ENCODE results near the gene LAYN.

Gene LAYN

GRCh38 chr11:111565114-111565720 is 24.7 kb downstream of the LAYN start:
- Histone ChIP-seq H3K4me2 (ENCODE audit: low read length) (no peak overlapping the region), H3K27ac (ENCODE audit: low read depth, low read length) (no peak overlapping the region), H3K79me1 (ENCODE audit: low read length) (no peaks in the 10 kb centered on the region), H2BK120ac (ENCODE audit: low read depth, low read length) (no peak overlapping the region), H2BK5ac (ENCODE audit: low read length) (no peak overlapping the region), H3K23ac (ENCODE audit: low read length) (no peak overlapping the region), H3K27me3 (ENCODE audit: insufficient read depth, low read length, poor library complexity) (no peaks in the 10 kb centered on the region), H3K4me3 (ENCODE audit: low read length) (no peak overlapping the region), H3K36me3 (ENCODE audit: control insufficient read depth, insufficient read depth, low read length) (no peaks in the 10 kb centered on the region), H4K8ac (ENCODE audit: low read depth, low read length) (no peak overlapping the region), H3K79me2 (ENCODE audit: control insufficient read depth, insufficient read depth, low read length) (no peaks in the 10 kb centered on the region), H3K4ac (ENCODE audit: low read depth, low read length) (peak overlapping the region; percentile 70), H3K56ac (ENCODE audit: low read length) (no peak overlapping the region), H3K9ac (ENCODE audit: low read length) (no peak overlapping the region), H3K18ac (ENCODE audit: low read length) (peak overlapping the region; percentile 55), H4K5ac (ENCODE audit: low read length) (no peak overlapping the region), H2AK5ac (ENCODE audit: low read length) (no peak overlapping the region), H3K4me1 (ENCODE audit: control insufficient read depth, low read depth, low read length) (no peaks in the 10 kb centered on the region), H2BK15ac (replicated peaks; ENCODE audit: low read depth) (no peak overlapping the region)
- peak; percentile 76 for DNase-seq
- no CpG with 5 or more reads among the region's 4 CpGs for WGBS (ENCODE audit: extremely low coverage, insufficient coverage, low lambda C conversion rate)

GRCh38 chr11:111566324-111566723 is 25.8 kb downstream of the LAYN start:
- Histone ChIP-seq H3K79me1 (ENCODE audit: low read length) (no peaks in the 10 kb centered on the region), H2AK5ac (ENCODE audit: low read length) (no peak overlapping the region), H3K9ac (ENCODE audit: low read length) (no peak overlapping the region), H4K5ac (ENCODE audit: low read length) (no peak overlapping the region), H3K79me2 (ENCODE audit: control insufficient read depth, insufficient read depth, low read length) (no peaks in the 10 kb centered on the region), H3K23ac (ENCODE audit: low read length) (no peak overlapping the region), H2BK15ac (replicated peaks; ENCODE audit: low read depth) (no peak overlapping the region), H3K18ac (ENCODE audit: low read length) (no peak overlapping the region), H3K4me1 (ENCODE audit: control insufficient read depth, low read depth, low read length) (no peaks in the 10 kb centered on the region), H3K4ac (ENCODE audit: low read depth, low read length) (no peak overlapping the region), H3K36me3 (ENCODE audit: control insufficient read depth, insufficient read depth, low read length) (no peaks in the 10 kb centered on the region), H3K27me3 (ENCODE audit: insufficient read depth, low read length, poor library complexity) (no peaks in the 10 kb centered on the region), H3K4me2 (ENCODE audit: low read length) (no peak overlapping the region), H3K56ac (ENCODE audit: low read length) (no peak overlapping the region), H4K8ac (ENCODE audit: low read depth, low read length) (no peak overlapping the region), H2BK5ac (ENCODE audit: low read length) (no peak overlapping the region), H3K27ac (ENCODE audit: low read depth, low read length) (no peak overlapping the region), H3K4me3 (ENCODE audit: low read length) (no peak overlapping the region), H2BK120ac (ENCODE audit: low read depth, low read length) (no peak overlapping the region)
- peak; percentile 26 for DNase-seq
- no CpG with 5 or more reads among the region's 7 CpGs for WGBS (ENCODE audit: extremely low coverage, insufficient coverage, low lambda C conversion rate)

- no peak overlapping the region for H4K8ac ChIP-seq (ENCODE audit: low read depth, low read length)
- no peak overlapping the region for H3K56ac ChIP-seq (ENCODE audit: low read length)
- H3K4me3 ChIP-seq (ENCODE audit: low read length) = no peak overlapping the region
- no CpG with 5 or more reads among the region's 4 CpGs for WGBS (ENCODE audit: extremely low coverage, insufficient coverage, low lambda C conversion rate)
- no peak overlapping the region for H2BK5ac ChIP-seq (ENCODE audit: low read length)
- no peak overlapping the region for H4K5ac ChIP-seq (ENCODE audit: low read length)
- no peak overlapping the region for H3K18ac ChIP-seq (ENCODE audit: low read length)
- H3K79me2 ChIP-seq (ENCODE audit: control insufficient read depth, insufficient read depth, low read length) = no peaks in the 10 kb centered on the region
- no peak overlapping the region for H2AK5ac ChIP-seq (ENCODE audit: low read length)
- H3K79me1 ChIP-seq (ENCODE audit: low read length) = no peaks in the 10 kb centered on the region
- H2BK120ac ChIP-seq (ENCODE audit: low read depth, low read length) = no peak overlapping the region
- no peak overlapping the region for H3K23ac ChIP-seq (ENCODE audit: low read length)
- no peak overlapping the region for H3K4ac ChIP-seq (ENCODE audit: low read depth, low read length)
- no peaks in the 10 kb centered on the region for H3K36me3 ChIP-seq (ENCODE audit: control insufficient read depth, insufficient read depth, low read length)
- H3K4me1 ChIP-seq (ENCODE audit: control insufficient read depth, low read depth, low read length) = no peaks in the 10 kb centered on the region
- no peak overlapping the region for H2BK15ac ChIP-seq (replicated peaks; ENCODE audit: low read depth)
- H3K4me2 ChIP-seq (ENCODE audit: low read length) = no peak overlapping the region
- H3K27ac ChIP-seq (ENCODE audit: low read depth, low read length) = no peak overlapping the region
- no peak overlapping the region for H3K9ac ChIP-seq (ENCODE audit: low read length)
- no peaks in the 10 kb centered on the region for H3K27me3 ChIP-seq (ENCODE audit: insufficient read depth, low read length, poor library complexity)
- no peak for DNase-seq
These were observed 29.0 kb downstream of the LAYN start for GRCh38 chr11:111569476-111569875.

GRCh38 chr11:111570796-111571195 is 30.3 kb downstream of the LAYN start:
- no peak overlapping the region for H3K4me2 ChIP-seq (ENCODE audit: low read length)
- H3K4ac ChIP-seq (ENCODE audit: low read depth, low read length) = no peak overlapping the region
- no peaks in the 10 kb centered on the region for H3K27me3 ChIP-seq (ENCODE audit: insufficient read depth, low read length, poor library complexity)
- H3K79me2 ChIP-seq (ENCODE audit: control insufficient read depth, insufficient read depth, low read length) = no peaks in the 10 kb centered on the region
- no peak overlapping the region for H2BK120ac ChIP-seq (ENCODE audit: low read depth, low read length)
- H3K18ac ChIP-seq (ENCODE audit: low read length) = no peak overlapping the region
- no peaks in the 10 kb centered on the region for H3K79me1 ChIP-seq (ENCODE audit: low read length)
- H2BK15ac ChIP-seq (replicated peaks; ENCODE audit: low read depth) = no peak overlapping the region
- no peak overlapping the region for H4K8ac ChIP-seq (ENCODE audit: low read depth, low read length)
- no peak overlapping the region for H3K9ac ChIP-seq (ENCODE audit: low read length)
- H4K5ac ChIP-seq (ENCODE audit: low read length) = no peak overlapping the region
- no peak overlapping the region for H3K27ac ChIP-seq (ENCODE audit: low read depth, low read length)
- H3K4me1 ChIP-seq (ENCODE audit: control insufficient read depth, low read depth, low read length) = no peaks in the 10 kb centered on the region
- no peak overlapping the region for H3K56ac ChIP-seq (ENCODE audit: low read length)
- no peak for DNase-seq
- H2AK5ac ChIP-seq (ENCODE audit: low read length) = no peak overlapping the region
- no peak overlapping the region for H2BK5ac ChIP-seq (ENCODE audit: low read length)
- H3K36me3 ChIP-seq (ENCODE audit: control insufficient read depth, insufficient read depth, low read length) = no peaks in the 10 kb centered on the region
- no CpG with 5 or more reads among the region's 6 CpGs for WGBS (ENCODE audit: extremely low coverage, insufficient coverage, low lambda C conversion rate)
- no peak overlapping the region for H3K23ac ChIP-seq (ENCODE audit: low read length)
- no peak overlapping the region for H3K4me3 ChIP-seq (ENCODE audit: low read length)

GRCh38 chr11:111571829-111572501 is 31.4 kb downstream of the LAYN start:
- WGBS (ENCODE audit: extremely low coverage, insufficient coverage, low lambda C conversion rate) = no CpG with 5 or more reads among the region's 6 CpGs

GRCh38 chr11:111572581-111572980 is 32.1 kb downstream of the LAYN start:
- Histone ChIP-seq H2AK5ac (ENCODE audit: low read length) (no peak overlapping the region), H3K4ac (ENCODE audit: low read depth, low read length) (no peak overlapping the region), H2BK120ac (ENCODE audit: low read depth, low read length) (no peak overlapping the region), H3K79me2 (ENCODE audit: control insufficient read depth, insufficient read depth, low read length) (no peaks in the 10 kb centered on the region), H3K4me1 (ENCODE audit: control insufficient read depth, low read depth, low read length) (no peaks in the 10 kb centered on the region), H3K4me2 (ENCODE audit: low read length) (no peak overlapping the region), H4K5ac (ENCODE audit: low read length) (no peak overlapping the region), H3K9ac (ENCODE audit: low read length) (no peak overlapping the region), H3K23ac (ENCODE audit: low read length) (no peak overlapping the region), H3K79me1 (ENCODE audit: low read length) (no peaks in the 10 kb centered on the region), H3K27ac (ENCODE audit: low read depth, low read length) (no peak overlapping the region), H3K56ac (ENCODE audit: low read length) (no peak overlapping the region), H3K36me3 (ENCODE audit: control insufficient read depth, insufficient read depth, low read length) (no peaks in the 10 kb centered on the region), H3K18ac (ENCODE audit: low read length) (no peak overlapping the region), H2BK15ac (replicated peaks; ENCODE audit: low read depth) (no peak overlapping the region), H3K27me3 (ENCODE audit: insufficient read depth, low read length, poor library complexity) (no peaks in the 10 kb centered on the region), H2BK5ac (ENCODE audit: low read length) (no peak overlapping the region), H4K8ac (ENCODE audit: low read depth, low read length) (no peak overlapping the region), H3K4me3 (ENCODE audit: low read length) (no peak overlapping the region)
- DNase-seq = no peak
- WGBS (ENCODE audit: extremely low coverage, insufficient coverage, low lambda C conversion rate) = no CpG with 5 or more reads among the region's 3 CpGs

More at GRCh38 chr11:111571829-111572501, 31.4 kb downstream of the LAYN start:
- Histone ChIP-seq H2BK5ac (ENCODE audit: low read length) (no peak overlapping the region), H3K4ac (ENCODE audit: low read depth, low read length) (no peak overlapping the region), H2BK120ac (ENCODE audit: low read depth, low read length) (no peak overlapping the region), H3K79me2 (ENCODE audit: control insufficient read depth, insufficient read depth, low read length) (no peaks in the 10 kb centered on the region), H3K4me3 (ENCODE audit: low read length) (no peak overlapping the region), H3K56ac (ENCODE audit: low read length) (no peak overlapping the region), H4K5ac (ENCODE audit: low read length) (no peak overlapping the region), H3K36me3 (ENCODE audit: control insufficient read depth, insufficient read depth, low read length) (no peaks in the 10 kb centered on the region), H3K9ac (ENCODE audit: low read length) (no peak overlapping the region), H4K8ac (ENCODE audit: low read depth, low read length) (no peak overlapping the region), H3K27ac (ENCODE audit: low read depth, low read length) (no peak overlapping the region), H3K4me1 (ENCODE audit: control insufficient read depth, low read depth, low read length) (no peaks in the 10 kb centered on the region), H2BK15ac (replicated peaks; ENCODE audit: low read depth) (no peak overlapping the region), H3K23ac (ENCODE audit: low read length) (no peak overlapping the region), H2AK5ac (ENCODE audit: low read length) (no peak overlapping the region), H3K79me1 (ENCODE audit: low read length) (no peaks in the 10 kb centered on the region), H3K18ac (ENCODE audit: low read length) (no peak overlapping the region), H3K27me3 (ENCODE audit: insufficient read depth, low read length, poor library complexity) (no peaks in the 10 kb centered on the region), H3K4me2 (ENCODE audit: low read length) (no peak overlapping the region)
- DNase-seq = no peak

Data from mesendoderm (in vitro differentiated cells).